Kidney (tissue), 14 donors: ENCODE measurements around the gene PCID2. TPM values are rescaled to one million over a fixed set of nuclear protein-coding genes. Genes with fewer than 3 reads are reported as not detected.

Experiments
- DNase-seq, 5 donors: peaks; one replicate each; pipeline ENCODE4 v3.0.0-alpha.2; 2013 to 2020
- FAIRE-seq: peaks from 2 replicates; lab custom pipeline; 2012; peaks lifted over from hg19 to GRCh38; lab: Jason Lieb, UNC
- H3K27ac ChIP-seq, 2 donors: one replicate each; pipeline ENCODE4 v1.7.0; 2013; ENCODE audit warnings: low read depth in 2 of 2, low read length in 2 of 2, inconsistent platforms in 1 of 2
- H3K27me3 ChIP-seq: one replicate; pipeline ENCODE4 v1.7.1; 2013; ENCODE audit warnings: low read length, inconsistent platforms; ENCODE audit not compliant: control insufficient read depth, insufficient read depth
- H3K36me3 ChIP-seq, 3 donors: one replicate each; pipeline versions ENCODE4 v1.7.0 to v1.7.1; 2013; ENCODE audit warnings: low read length in 3 of 3, control low read depth in 1 of 3, inconsistent platforms in 1 of 3; ENCODE audit not compliant: insufficient read depth in 3 of 3, control insufficient read depth in 2 of 3
- H3K4me1 ChIP-seq, 3 donors: one replicate each; pipeline versions ENCODE4 v1.7.0 to v1.7.1; 2013; ENCODE audit warnings: low read length in 3 of 3, inconsistent platforms in 1 of 3, low read depth in 1 of 3; ENCODE audit not compliant: control insufficient read depth in 2 of 3, insufficient read depth in 2 of 3
- H3K4me3 ChIP-seq, 3 donors: one replicate each; pipeline versions ENCODE4 v1.7.0 to v1.8.1; 2013; ENCODE audit warnings: low read length in 3 of 3, control low read depth in 1 of 3, inconsistent platforms in 1 of 3
- H3K9ac ChIP-seq, 3 donors: one replicate each; pipeline versions ENCODE4 v1.7.0 to v1.7.1; 2013; ENCODE audit warnings: low read length in 3 of 3, control low read depth in 1 of 3, inconsistent platforms in 1 of 3
- H3K9me3 ChIP-seq, 3 donors: one replicate each; pipeline versions ENCODE4 v1.7.0 to v1.7.1; 2013; ENCODE audit warnings: low read length in 3 of 3, control low read depth in 1 of 3, inconsistent platforms in 1 of 3; ENCODE audit not compliant: control insufficient read depth in 2 of 3, insufficient read depth in 1 of 3
- CTCF ChIP-seq: IDR thresholded peaks from 3 replicates; pipeline ENCODE4 v1.5.1; 2012; ENCODE audit warnings: mild to moderate bottlenecking, moderate library complexity, borderline replicate concordance; ENCODE audit not compliant: insufficient read depth; ENCODE audit errors: extremely low read depth
- intact Hi-C: fragments of 100-400 bp; cut with DNase I; formaldehyde crosslinking; loops from one replicate; pipeline ENCODE4 v1.11.1; 2022
- polyA plus RNA-seq: library from polyadenylated mRNA; stranded (reverse); fragments of 350-450 nt; fragmentation: Illumina TruSeq; extraction: RNeasy Lipid Tissue Mini Kit (QIAGEN cat#74804); gene quantifications from one replicate; pipeline ENCODE4 v1.2.3, GENCODE V29; 2014; ENCODE audit warnings: low read depth, low replicate concordance; ENCODE audit not compliant: insufficient read depth
- total RNA-seq: library from RNA; stranded (reverse); fragmentation: NEBNext Ultra II Directional; extraction: Animal tissue kit (Norgen Biotek cat#: 25700); gene quantifications from one replicate; pipeline ENCODE4 v1.2.1, GENCODE V29; 2021
- donor health status: control.
- donor health status: control.
- donor health status: control.
- donor health status: control.
- donor health status: control.
- donor health status: DM: yes; HTN: yes; CAD: no.
- donor health status: Normal renal cell carcinoma (clear cell type).

PCID2 gene
- total and polyA plus RNA-seq, 2 donors from 2014 or later, result 22.9 to 34.9 TPM

GRCh38 chr13:113155201-113155600, 53.3 kb downstream of the PCID2 start:
- intact Hi-C loops, result no loop called here
- Histone ChIP-seq H3K27ac (no peak overlapping the region), H3K9me3 (no peaks in the 10 kb centered on the region), H3K9ac (no peak overlapping the region), H3K4me1 (peaks cover 0 to 24% (median 0%) of the 10 kb centered on the region in 3 donors), H3K27me3 (no peaks in the 10 kb centered on the region), H3K36me3 (no peaks in the 10 kb centered on the region), H3K4me3 (no peak overlapping the region)
- DNase-seq (peak in 1 of 5 donors; percentile 8), FAIRE-seq (no peak)
- TF ChIP-seq CTCF, result no peak

- peak overlapping the region; percentile 1 to 72 (median 18) for H3K9ac ChIP-seq
- DNase-seq, result peak; percentile 69 to 95 (median 77)
Observed at GRCh38 chr13:113153810-113154748, 54.4 kb downstream of the PCID2 start.

GRCh38 chr13:113152984-113153809, 55.3 kb downstream of the PCID2 start:
- peak in 4 of 5 donors; percentile 37 to 89 (median 68) for DNase-seq
- Histone ChIP-seq H3K4me1 (peaks cover 0 to 24% (median 0%) of the 10 kb centered on the region in 3 donors), H3K4me3 (peak overlapping the region; percentile 50 to 72 (median 63)), H3K9ac (peak overlapping the region; percentile 18 to 87 (median 72)), H3K9me3 (no peaks in the 10 kb centered on the region), H3K27ac (peak overlapping the region; percentile 74 to 88), H3K36me3 (no peaks in the 10 kb centered on the region), H3K27me3 (no peaks in the 10 kb centered on the region)
- FAIRE-seq, result no peak
- no peak for TF ChIP-seq CTCF
- intact Hi-C loops, result no loop called here

More at GRCh38 chr13:113153810-113154748, 54.4 kb downstream of the PCID2 start:
- Histone ChIP-seq H3K4me1 (peaks cover 0 to 24% (median 0%) of the 10 kb centered on the region in 3 donors), H3K36me3 (no peaks in the 10 kb centered on the region), H3K27ac (peak overlapping the region; percentile 74 to 88), H3K4me3 (peak overlapping the region; percentile 50 to 72 (median 63)), H3K9me3 (no peaks in the 10 kb centered on the region), H3K27me3 (no peaks in the 10 kb centered on the region)
- TF ChIP-seq CTCF, result no peak
- intact Hi-C loops, result no loop called here
- FAIRE-seq, result no peak
